CD4-positive, CD25-positive, alpha-beta regulatory T cell (primary cell): ENCODE measurements around the gene MAP1LC3C. TPM values are rescaled to one million over a fixed set of nuclear protein-coding genes. Genes with fewer than 3 reads are reported as not detected.

Experiments
- ATAC-seq, 2 donors: fragments of 150-1000 bp; cut with Tn5 transposase; one replicate each; pipeline ENCODE4 v1.10.0; 2021; ENCODE audit warnings: low read depth in 2 of 2, moderate number of reproducible peaks in 2 of 2, moderate library complexity in 1 of 2
- DNase-seq, 3 donors: peaks; one replicate each; pipeline versions ENCODE4 v3.0.0 to v3.0.0-alpha.2; 2012 to 2022; ENCODE audit warnings: mixed read lengths in 1 of 3
- H3K27ac ChIP-seq: one replicate; pipeline ENCODE4 v1.7.0; 2013; ENCODE audit warnings: mild to moderate bottlenecking, low read length; ENCODE audit not compliant: insufficient read depth, poor library complexity, severe bottlenecking
- H3K27me3 ChIP-seq: one replicate; pipeline ENCODE4 v1.7.0; 2013; ENCODE audit warnings: low read length; ENCODE audit not compliant: control insufficient read depth, insufficient read depth
- H3K36me3 ChIP-seq: one replicate; pipeline ENCODE4 v1.7.0; 2013; ENCODE audit warnings: mild to moderate bottlenecking, low read length, moderate library complexity; ENCODE audit not compliant: control insufficient read depth, insufficient read depth
- H3K4me1 ChIP-seq: 2 replicates; pipeline ENCODE4 v1.7.0; 2013; ENCODE audit warnings: mild to moderate bottlenecking, low read length; ENCODE audit not compliant: insufficient read depth, control insufficient read depth, poor library complexity, severe bottlenecking
- H3K4me3 ChIP-seq: one replicate; pipeline ENCODE4 v1.7.0; 2013; ENCODE audit warnings: low read depth, mild to moderate bottlenecking, low read length, moderate library complexity
- H3K9me3 ChIP-seq, 2 experiments: 1 replicate in 1 of 2; 2 replicates in 1 of 2; pipeline ENCODE4 v1.7.0; 2013; ENCODE audit warnings: low read length in 2 of 2, mild to moderate bottlenecking in 1 of 2, moderate library complexity in 1 of 2; ENCODE audit not compliant: control insufficient read depth in 2 of 2
- H3K27ac Mint-ChIP-seq, 3 donors: one replicate each; pipeline ENCODE4 v1.8.0; 2020 to 2022; ENCODE audit warnings: mild to moderate bottlenecking in 3 of 3, mixed read lengths in 3 of 3, moderate library complexity in 2 of 3
- H3K27me3 Mint-ChIP-seq: one replicate; pipeline ENCODE4 v1.8.0; 2022; ENCODE audit warnings: mild to moderate bottlenecking, mixed read lengths
- H3K36me3 Mint-ChIP-seq: one replicate; pipeline ENCODE4 v1.8.0; 2020; ENCODE audit warnings: mixed read lengths
- H3K4me1 Mint-ChIP-seq, 4 donors: one replicate each; pipeline ENCODE4 v1.8.0; 2020 to 2022; ENCODE audit warnings: mixed read lengths in 4 of 4, mild to moderate bottlenecking in 1 of 4
- H3K4me3 Mint-ChIP-seq, 4 donors: one replicate each; pipeline ENCODE4 v1.8.0; 2020 to 2022; ENCODE audit warnings: mild to moderate bottlenecking in 4 of 4, mixed read lengths in 4 of 4, moderate library complexity in 3 of 4
- H3K9me3 Mint-ChIP-seq, 7 donors: one replicate each; pipeline ENCODE4 v1.8.0; 2020 to 2022; ENCODE audit warnings: mixed read lengths in 7 of 7, mild to moderate bottlenecking in 3 of 7, moderate library complexity in 2 of 7
- polyA plus RNA-seq, 4 donors: library from polyadenylated mRNA; unstranded; fragments of 300-500 nt; fragmentation: Illumina TruSeq; gene quantifications; one replicate each; pipeline ENCODE4 v1.2.3, GENCODE V29; 2021
- total RNA-seq: library from RNA; stranded (reverse); gene quantifications from one replicate; pipeline ENCODE4 v1.2.3, GENCODE V29; 2022

The MAP1LC3C gene
- total RNA-seq = not detected
- not detected for polyA plus RNA-seq

GRCh38 chr1:241999026-241999425 lies at the start of gene MAP1LC3C:
MAP1LC3C (minus strand) TSS chr1:241999098; CDS start chr1:241999008, 90 bp downstream.
- H3K4me3 Mint-ChIP-seq = peak within 1 kb of the TSS in 2 of 4 donors; percentile 47 to 75

GRCh38 chr1:242043165-242043564 lies 44.3 kb upstream of the MAP1LC3C start:
- H3K36me3 Mint-ChIP-seq = no peaks in the 10 kb centered on the region
- ATAC-seq = no peak
- no peaks in the 10 kb centered on the region for H3K27me3 Mint-ChIP-seq

More at GRCh38 chr1:241999026-241999425, at the start of gene MAP1LC3C:
- DNase-seq (no peak), ATAC-seq (no peak)
- no peaks in the 10 kb centered on the region for H3K36me3 ChIP-seq
- H3K9me3 Mint-ChIP-seq = no peaks in the 10 kb centered on the region
- peaks cover 4% of the 10 kb centered on the region for H3K27me3 Mint-ChIP-seq
- no peak within 1 kb of the TSS for H3K27ac ChIP-seq
- no peak within 1 kb of the TSS for H3K4me3 ChIP-seq
- H3K9me3 ChIP-seq = no peaks in the 10 kb centered on the region
- H3K4me1 ChIP-seq = peaks cover 4% of the 10 kb centered on the region
- H3K27ac Mint-ChIP-seq = no peak within 1 kb of the TSS
- no peaks in the 10 kb centered on the region for H3K36me3 Mint-ChIP-seq
- no peaks in the 10 kb centered on the region for H3K27me3 ChIP-seq
- H3K4me1 Mint-ChIP-seq = peaks cover 0 to 8% (median 0%) of the 10 kb centered on the region in 4 donors

GRCh38 chr1:242034392-242034791 lies 35.5 kb upstream of the MAP1LC3C start:
- Mint-ChIP-seq H3K4me3 (no peak overlapping the region), H3K9me3 (peaks cover 0 to 2% (median 0%) of the 10 kb centered on the region in 7 donors), H3K4me1 (no peaks in the 10 kb centered on the region), H3K27me3 (no peaks in the 10 kb centered on the region), H3K36me3 (peaks cover 3% of the 10 kb centered on the region), H3K27ac (no peak overlapping the region)
- DNase-seq (no peak), ATAC-seq (no peak)
- H3K4me3 ChIP-seq = no peak overlapping the region
- no peaks in the 10 kb centered on the region for H3K27me3 ChIP-seq
- no peaks in the 10 kb centered on the region for H3K36me3 ChIP-seq
- no peaks in the 10 kb centered on the region for H3K9me3 ChIP-seq
- H3K27ac ChIP-seq = no peak overlapping the region
- no peaks in the 10 kb centered on the region for H3K4me1 ChIP-seq

More at GRCh38 chr1:242043165-242043564, 44.3 kb upstream of the MAP1LC3C start:
- no peaks in the 10 kb centered on the region for H3K4me1 ChIP-seq
- Mint-ChIP-seq H3K4me3 (no peak overlapping the region), H3K27ac (no peak overlapping the region), H3K9me3 (peaks cover 0 to 5% (median 0%) of the 10 kb centered on the region in 7 donors), H3K4me1 (no peaks in the 10 kb centered on the region)
- no peaks in the 10 kb centered on the region for H3K36me3 ChIP-seq
- no peak for DNase-seq
- H3K27ac ChIP-seq = no peak overlapping the region
- H3K4me3 ChIP-seq = no peak overlapping the region
- no peaks in the 10 kb centered on the region for H3K9me3 ChIP-seq
- H3K27me3 ChIP-seq = no peaks in the 10 kb centered on the region

GRCh38 chr1:242033447-242033846 lies 34.5 kb upstream of the MAP1LC3C start:
- Histone ChIP-seq H3K4me1 (no peaks in the 10 kb centered on the region), H3K27me3 (no peaks in the 10 kb centered on the region), H3K4me3 (no peak overlapping the region), H3K36me3 (no peaks in the 10 kb centered on the region), H3K9me3 (no peaks in the 10 kb centered on the region), H3K27ac (no peak overlapping the region)
- Mint-ChIP-seq H3K36me3 (peaks cover 3% of the 10 kb centered on the region), H3K4me1 (no peaks in the 10 kb centered on the region), H3K27ac (no peak overlapping the region), H3K9me3 (peaks cover 0 to 2% (median 0%) of the 10 kb centered on the region in 7 donors), H3K27me3 (no peaks in the 10 kb centered on the region), H3K4me3 (no peak overlapping the region)
- ATAC-seq = no peak
- no peak for DNase-seq

GRCh38 chr1:242030071-242030470 lies 31.2 kb upstream of the MAP1LC3C start:
- H3K27me3 ChIP-seq = no peaks in the 10 kb centered on the region
- Mint-ChIP-seq H3K9me3 (peaks cover 0 to 2% (median 0%) of the 10 kb centered on the region in 7 donors), H3K36me3 (peaks cover 3% of the 10 kb centered on the region), H3K27me3 (no peaks in the 10 kb centered on the region), H3K4me3 (no peak overlapping the region), H3K4me1 (no peaks in the 10 kb centered on the region), H3K27ac (no peak overlapping the region)
- DNase-seq (no peak), ATAC-seq (no peak)
- no peaks in the 10 kb centered on the region for H3K4me1 ChIP-seq
- H3K36me3 ChIP-seq = no peaks in the 10 kb centered on the region
- H3K4me3 ChIP-seq = no peak overlapping the region
- no peaks in the 10 kb centered on the region for H3K9me3 ChIP-seq
- no peak overlapping the region for H3K27ac ChIP-seq

- Mint-ChIP-seq H3K36me3 (no peaks in the 10 kb centered on the region), H3K4me3 (no peak overlapping the region), H3K27me3 (no peaks in the 10 kb centered on the region), H3K4me1 (no peaks in the 10 kb centered on the region), H3K27ac (no peak overlapping the region), H3K9me3 (no peaks in the 10 kb centered on the region)
- H3K9me3 ChIP-seq = no peaks in the 10 kb centered on the region
- H3K27ac ChIP-seq = no peak overlapping the region
- DNase-seq (no peak), ATAC-seq (no peak)
- H3K4me3 ChIP-seq = no peak overlapping the region
- no peaks in the 10 kb centered on the region for H3K36me3 ChIP-seq
- H3K27me3 ChIP-seq = no peaks in the 10 kb centered on the region
- H3K4me1 ChIP-seq = no peaks in the 10 kb centered on the region
Measured at GRCh38 chr1:242025681-242026080, 26.8 kb upstream of the MAP1LC3C start.

- ATAC-seq (no peak), DNase-seq (no peak)
- no peaks in the 10 kb centered on the region for H3K36me3 ChIP-seq
- no peak overlapping the region for H3K4me3 ChIP-seq
- H3K27me3 ChIP-seq = no peaks in the 10 kb centered on the region
- H3K27ac Mint-ChIP-seq = no peak overlapping the region
- no peaks in the 10 kb centered on the region for H3K36me3 Mint-ChIP-seq
- no peaks in the 10 kb centered on the region for H3K4me1 ChIP-seq
- no peaks in the 10 kb centered on the region for H3K4me1 Mint-ChIP-seq
- H3K27ac ChIP-seq = no peak overlapping the region
- H3K9me3 ChIP-seq = no peaks in the 10 kb centered on the region
- no peaks in the 10 kb centered on the region for H3K27me3 Mint-ChIP-seq
- H3K4me3 Mint-ChIP-seq = no peak overlapping the region
- H3K9me3 Mint-ChIP-seq = no peaks in the 10 kb centered on the region
Measured at GRCh38 chr1:242023805-242024204, 24.9 kb upstream of the MAP1LC3C start.

- Histone ChIP-seq H3K27me3 (no peaks in the 10 kb centered on the region), H3K4me1 (no peaks in the 10 kb centered on the region), H3K27ac (no peak overlapping the region), H3K4me3 (no peak overlapping the region), H3K36me3 (no peaks in the 10 kb centered on the region), H3K9me3 (no peaks in the 10 kb centered on the region)
- no peak for DNase-seq
- no peaks in the 10 kb centered on the region for H3K9me3 Mint-ChIP-seq
- no peak overlapping the region for H3K4me3 Mint-ChIP-seq
- no peaks in the 10 kb centered on the region for H3K36me3 Mint-ChIP-seq
- H3K27ac Mint-ChIP-seq = no peak overlapping the region
- no peaks in the 10 kb centered on the region for H3K4me1 Mint-ChIP-seq
- no peaks in the 10 kb centered on the region for H3K27me3 Mint-ChIP-seq
- ATAC-seq = no peak
Measured at GRCh38 chr1:242019018-242019417, 20.1 kb upstream of the MAP1LC3C start.
